Measurements from ENCODE around the gene CEP112. TPM values are rescaled to one million over a fixed set of nuclear protein-coding genes. Genes with fewer than 3 reads are reported as not detected.

The CEP112 gene
- total RNA-seq, 1 experiment from 2014 or later: 2.8 TPM

GRCh38 chr17:65920996-65921395 lies 270.9 kb downstream of the CEP112 start:
- in situ Hi-C loops (cut with HindIII; ENCODE audit: low pct_unique_long_range_greater_than_20kb, low sequenced_read_pairs): no loop called here
- DNase-seq (ENCODE audit: low read depth): no peak

- DNase-seq (ENCODE audit: low read depth): no peak
- in situ Hi-C loops (cut with HindIII; ENCODE audit: low pct_unique_long_range_greater_than_20kb, low sequenced_read_pairs): no loop called here
Observed at GRCh38 chr17:65918916-65919315, 273.0 kb downstream of the CEP112 start.

GRCh38 chr17:65918500-65918899 lies 273.4 kb downstream of the CEP112 start:
- in situ Hi-C loops (cut with HindIII; ENCODE audit: low pct_unique_long_range_greater_than_20kb, low sequenced_read_pairs): no loop called here
- DNase-seq (ENCODE audit: low read depth): no peak

GRCh38 chr17:65917560-65917959 lies 274.4 kb downstream of the CEP112 start:
- in situ Hi-C loops (cut with HindIII; ENCODE audit: low pct_unique_long_range_greater_than_20kb, low sequenced_read_pairs): no loop called here
- no peak for DNase-seq (ENCODE audit: low read depth)

- no peak for DNase-seq (ENCODE audit: low read depth)
- in situ Hi-C loops (cut with HindIII; ENCODE audit: low pct_unique_long_range_greater_than_20kb, low sequenced_read_pairs): no loop called here
Observed at GRCh38 chr17:65916425-65916824, 275.5 kb downstream of the CEP112 start.

- no peak for DNase-seq (ENCODE audit: low read depth)
- in situ Hi-C loops (cut with HindIII; ENCODE audit: low pct_unique_long_range_greater_than_20kb, low sequenced_read_pairs): no loop called here
Observed at GRCh38 chr17:65914784-65915342, 277.1 kb downstream of the CEP112 start.

- in situ Hi-C loops (cut with HindIII; ENCODE audit: low pct_unique_long_range_greater_than_20kb, low sequenced_read_pairs): no loop called here
Observed at GRCh38 chr17:65913326-65913850, 278.5 kb downstream of the CEP112 start.

GRCh38 chr17:65910836-65911235 lies 281.1 kb downstream of the CEP112 start:
- DNase-seq (ENCODE audit: low read depth): no peak
- in situ Hi-C loops (cut with HindIII; ENCODE audit: low pct_unique_long_range_greater_than_20kb, low sequenced_read_pairs): no loop called here

More at GRCh38 chr17:65913326-65913850, 278.5 kb downstream of the CEP112 start:
- DNase-seq (ENCODE audit: low read depth): no peak

GRCh38 chr17:65902831-65903522 lies 289.0 kb downstream of the CEP112 start:
- no peak for DNase-seq (ENCODE audit: low read depth)
- in situ Hi-C loops (cut with HindIII; ENCODE audit: low pct_unique_long_range_greater_than_20kb, low sequenced_read_pairs): no loop called here

GRCh38 chr17:65902155-65902554 lies 289.8 kb downstream of the CEP112 start:
- no peak for DNase-seq (ENCODE audit: low read depth)

GRCh38 chr17:65901394-65901793 lies 290.5 kb downstream of the CEP112 start:
- in situ Hi-C loops (cut with HindIII; ENCODE audit: low pct_unique_long_range_greater_than_20kb, low sequenced_read_pairs): no loop called here
- no peak for DNase-seq (ENCODE audit: low read depth)

More at GRCh38 chr17:65902155-65902554, 289.8 kb downstream of the CEP112 start:
- in situ Hi-C loops (cut with HindIII; ENCODE audit: low pct_unique_long_range_greater_than_20kb, low sequenced_read_pairs): no loop called here

- in situ Hi-C loops (cut with HindIII; ENCODE audit: low pct_unique_long_range_greater_than_20kb, low sequenced_read_pairs): no loop called here
- DNase-seq (ENCODE audit: low read depth): no peak
Observed at GRCh38 chr17:65900216-65900615, 291.7 kb downstream of the CEP112 start.

GRCh38 chr17:65898651-65899050 lies 293.3 kb downstream of the CEP112 start:
- in situ Hi-C loops (cut with HindIII; ENCODE audit: low pct_unique_long_range_greater_than_20kb, low sequenced_read_pairs): no loop called here
- DNase-seq (ENCODE audit: low read depth): no peak

- DNase-seq (ENCODE audit: low read depth): no peak
- in situ Hi-C loops (cut with HindIII; ENCODE audit: low pct_unique_long_range_greater_than_20kb, low sequenced_read_pairs): no loop called here
Observed at GRCh38 chr17:65896889-65897288, 295.0 kb downstream of the CEP112 start.

GRCh38 chr17:65895969-65896368 lies 296.0 kb downstream of the CEP112 start:
- in situ Hi-C loops (cut with HindIII; ENCODE audit: low pct_unique_long_range_greater_than_20kb, low sequenced_read_pairs): no loop called here
- DNase-seq (ENCODE audit: low read depth): no peak

GRCh38 chr17:65893692-65894279 lies 298.1 kb downstream of the CEP112 start:
- in situ Hi-C loops (cut with HindIII; ENCODE audit: low pct_unique_long_range_greater_than_20kb, low sequenced_read_pairs): no loop called here

GRCh38 chr17:65892912-65893377 lies 299.0 kb downstream of the CEP112 start:
- DNase-seq (ENCODE audit: low read depth): no peak
- in situ Hi-C loops (cut with HindIII; ENCODE audit: low pct_unique_long_range_greater_than_20kb, low sequenced_read_pairs): no loop called here

More at GRCh38 chr17:65893692-65894279, 298.1 kb downstream of the CEP112 start:
- no peak for DNase-seq (ENCODE audit: low read depth)

- in situ Hi-C loops (cut with HindIII; ENCODE audit: low pct_unique_long_range_greater_than_20kb, low sequenced_read_pairs): no loop called here
- no peak for DNase-seq (ENCODE audit: low read depth)
Observed at GRCh38 chr17:65891231-65891735, 300.6 kb downstream of the CEP112 start.

- no peak for DNase-seq (ENCODE audit: low read depth)
- in situ Hi-C loops (cut with HindIII; ENCODE audit: low pct_unique_long_range_greater_than_20kb, low sequenced_read_pairs): no loop called here
Observed at GRCh38 chr17:65888649-65889048, 303.3 kb downstream of the CEP112 start.

Measured in Caki2 (cell line).